ENCODE data around the gene FAM72D.
"Not testable (repeated sequence)": the region's sequence is repeated elsewhere in the genome, so short reads cannot be mapped to it uniquely, and the experiment has no call there.

The FAM72D gene

DNA sequence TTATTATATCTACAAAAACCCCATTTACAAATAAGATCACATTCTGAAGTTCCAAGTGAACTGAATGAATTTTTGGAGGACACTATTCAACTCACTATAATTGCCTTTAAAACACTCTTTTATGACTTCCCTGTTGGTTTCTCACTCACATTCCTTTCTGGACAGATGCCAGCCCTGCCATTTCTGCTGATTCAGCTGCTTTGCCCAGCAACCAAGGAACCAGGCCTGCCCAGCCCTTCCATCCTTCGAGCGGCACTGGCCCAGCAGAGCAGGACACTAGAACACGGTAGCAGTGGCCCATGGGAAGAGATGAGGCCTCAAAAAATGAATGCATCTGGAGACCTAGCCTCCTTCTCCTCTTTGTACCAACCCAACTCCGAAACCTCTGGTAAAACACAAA lies 50.5 kb downstream of the FAM72D start:
- not testable (repeated sequence) for DNase-seq (ENCODE audit: low read depth)

DNA sequence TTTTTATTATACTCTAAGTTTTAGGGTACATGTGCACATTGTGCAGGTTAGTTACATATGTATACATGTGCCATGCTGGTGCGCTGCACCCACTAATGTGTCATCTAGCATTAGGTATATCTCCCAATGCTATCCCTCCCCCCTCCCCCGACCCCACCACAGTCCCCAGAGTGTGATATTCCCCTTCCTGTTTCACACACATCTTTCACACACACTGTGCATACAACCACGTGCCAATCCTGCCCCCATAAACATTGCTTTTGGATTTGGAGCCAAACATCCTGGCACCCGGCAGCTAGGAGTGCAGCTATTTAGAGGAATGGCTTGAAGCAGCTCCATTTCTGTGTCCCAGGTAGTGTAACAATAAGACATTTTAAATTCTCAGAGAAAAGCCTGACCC lies 51.4 kb downstream of the FAM72D start:
- DNase-seq (ENCODE audit: low read depth): not testable (repeated sequence)

DNA sequence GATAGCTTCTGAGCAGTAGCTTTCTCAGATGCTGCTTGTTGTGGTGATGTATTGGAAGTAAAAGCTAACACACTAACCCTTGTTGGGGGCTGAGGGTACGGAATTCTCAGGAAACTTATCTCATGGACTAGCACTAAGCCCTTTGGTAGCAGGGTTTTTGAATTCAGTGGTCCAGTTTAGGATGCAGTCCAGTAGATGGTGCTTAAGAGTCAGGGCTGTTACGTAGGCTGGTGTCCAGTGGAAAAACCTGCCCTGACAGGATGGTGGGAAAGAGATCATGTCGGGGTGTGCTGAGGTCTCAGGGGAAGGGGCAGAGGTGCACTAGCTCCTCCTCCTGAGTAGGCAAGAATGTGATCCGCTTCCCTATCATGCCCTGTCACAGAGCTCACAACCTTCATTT lies 59.6 kb downstream of the FAM72D start:
- DNase-seq (ENCODE audit: low read depth): not testable (repeated sequence)

DNA sequence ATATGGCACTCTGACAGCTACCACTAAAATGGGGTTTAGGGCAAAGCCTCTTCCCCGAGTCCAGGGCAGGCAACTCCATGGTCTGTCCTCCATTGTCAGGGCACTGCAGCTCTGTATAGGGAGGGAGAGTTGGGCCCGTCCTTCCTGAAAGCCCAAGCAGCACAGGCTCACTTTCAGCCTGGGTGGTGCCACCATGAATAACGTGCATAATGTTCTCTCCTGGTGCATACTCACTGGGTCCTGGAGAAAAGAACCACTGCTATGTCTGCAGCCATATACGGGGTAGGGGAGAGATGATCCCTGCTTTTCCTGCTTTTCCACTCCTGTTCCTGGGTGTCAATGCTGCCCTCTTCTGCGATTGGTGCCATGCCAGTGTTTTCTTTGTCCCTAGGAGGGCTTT lies 60.1 kb downstream of the FAM72D start:
- DNase-seq (ENCODE audit: low read depth): not testable (repeated sequence)

DNA sequence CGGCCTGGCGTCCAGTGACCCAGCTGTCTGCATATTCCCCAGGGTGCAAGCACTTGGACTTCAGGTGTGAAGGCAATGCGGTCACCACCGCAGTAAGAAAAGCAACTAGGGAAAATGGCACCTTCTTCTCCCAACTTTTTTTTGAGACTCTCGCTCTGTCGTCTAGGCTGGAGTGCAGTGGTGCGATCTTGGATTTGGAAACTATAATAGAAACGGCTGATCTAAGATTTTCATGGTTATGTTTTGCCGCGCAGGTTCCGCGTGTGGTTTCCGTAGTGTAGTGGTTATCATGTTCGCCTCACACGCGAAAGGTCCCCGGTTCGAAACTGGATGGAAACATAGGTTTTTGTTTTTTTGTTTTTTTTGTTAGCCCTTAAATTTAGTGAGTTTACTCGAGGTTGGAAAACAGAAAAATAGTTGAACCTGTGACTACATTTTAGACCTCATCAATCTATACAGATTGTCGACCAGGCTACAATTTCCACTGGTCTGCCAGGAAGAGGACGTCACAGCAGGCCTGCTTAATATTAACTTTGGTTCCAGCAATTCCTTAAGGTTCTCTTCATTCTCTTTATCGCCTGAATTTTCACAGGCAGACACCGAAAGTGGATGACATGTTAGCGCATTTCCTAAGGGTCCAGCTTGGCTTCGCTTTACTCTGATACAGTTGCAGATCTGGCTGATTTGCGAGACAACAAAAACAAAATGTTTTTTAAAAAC lies 61.3 kb downstream of the FAM72D start:
- DNase-seq (ENCODE audit: low read depth): not testable (repeated sequence)

DNA sequence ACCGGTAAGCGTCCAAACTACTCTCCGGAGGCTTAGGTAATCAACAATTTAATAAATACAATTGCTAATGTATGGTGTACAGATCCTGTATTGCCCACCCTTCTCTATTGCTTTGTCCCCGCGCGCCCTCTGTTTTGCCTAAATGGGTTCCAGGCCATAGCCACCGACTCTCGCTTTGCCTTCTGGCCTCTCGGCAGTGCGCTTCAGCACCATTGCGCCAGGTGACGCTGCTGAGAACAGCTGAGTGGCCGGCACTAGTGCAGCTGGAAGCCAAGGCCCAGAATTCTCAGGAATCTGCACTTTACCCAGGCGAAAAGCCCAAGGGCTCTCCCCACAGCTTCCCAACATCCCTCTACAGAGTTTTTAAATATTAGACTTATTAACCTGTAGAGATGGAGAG lies 61.9 kb downstream of the FAM72D start:
- not testable (repeated sequence) for DNase-seq (ENCODE audit: low read depth)

DNA sequence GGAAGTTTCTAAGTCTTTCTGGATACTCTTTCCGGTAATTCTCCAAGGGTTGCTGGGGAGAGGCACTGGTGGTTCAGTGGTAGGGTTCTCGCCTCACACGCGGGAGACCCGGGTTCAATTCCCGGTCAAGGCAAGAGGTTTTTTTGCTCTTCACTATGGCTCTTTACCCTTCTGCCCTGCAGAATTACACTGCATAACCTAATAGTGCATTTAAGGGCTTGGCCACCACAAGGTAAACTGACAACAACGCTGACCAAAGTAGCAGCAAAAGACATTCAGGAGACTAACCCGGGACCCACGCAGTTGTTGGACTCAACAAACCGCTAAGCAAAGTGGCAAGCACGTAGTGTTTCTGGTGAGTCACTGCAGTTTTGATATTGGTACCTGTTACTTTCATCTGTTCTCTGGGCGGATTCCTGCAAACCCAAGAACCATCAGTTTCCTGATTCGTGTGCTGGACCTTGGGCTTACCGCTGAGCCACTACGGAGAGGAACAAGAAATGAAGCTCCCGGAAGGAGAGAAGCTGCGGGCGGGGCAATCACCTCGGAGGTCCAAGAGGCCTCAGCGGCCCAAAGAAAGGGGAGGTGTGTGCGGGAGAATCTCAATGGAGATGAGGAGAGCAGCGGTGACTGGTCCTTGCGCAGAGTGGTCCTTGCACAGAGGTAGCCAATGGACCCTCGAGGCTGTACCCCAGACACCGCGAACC lies 65.4 kb downstream of the FAM72D start:
- DNase-seq (ENCODE audit: low read depth): not testable (repeated sequence)
